Endothelial cell of umbilical vein (primary cell): ENCODE results near the gene CPT1A. TPM values are rescaled to one million over a fixed set of nuclear protein-coding genes. Genes with fewer than 3 reads are reported as not detected.

Experiments used
- BruUV-seq: library from RNA; stranded (reverse); fragments of 400-500 nt; replicated peaks from 2 replicates; lab custom pipeline; 2021; lab: Mats Ljungman, UMichigan
- CTCF ChIA-PET: fragments of 300-600, 350-600 bp; sonication (Branson Sonifier 250); formaldehyde crosslinking; loops from one replicate; lab custom pipeline; 2021; ENCODE audit warnings: antibody characterized with exemption, inconsistent platforms; lab: Charles Lee
- POLR2A ChIA-PET: fragments of 300-600, 350-600 bp; sonication (Branson Sonifier 250); formaldehyde crosslinking; loops from one replicate; lab custom pipeline; 2021; ENCODE audit warnings: antibody characterized with exemption, inconsistent platforms; lab: Charles Lee
- DNase-seq: peaks from one replicate; pipeline ENCODE4 v3.0.0-alpha.2; 2011; ENCODE audit warnings: low read depth, low spot score
- FAIRE-seq: peaks from 2 replicates; lab custom pipeline; 2011; peaks lifted over from hg19 to GRCh38; lab: Jason Lieb, UNC
- H2AFZ ChIP-seq: 2 replicates; pipeline ENCODE4 v1.6.0; 2012; ENCODE audit warnings: low read depth, low read length, control low read depth, inconsistent platforms
- H3K27ac ChIP-seq: 2 replicates; pipeline ENCODE4 v1.5.1; 2011; ENCODE audit warnings: low read depth, mild to moderate bottlenecking, control low read depth, low read length, moderate library complexity; ENCODE audit not compliant: insufficient read depth
- H3K27me3 ChIP-seq, 2 experiments: 2 replicates each; pipeline versions ENCODE4 v1.6.0 to v1.6.1; 2011; ENCODE audit warnings: low read length in 2 of 2, mixed read lengths in 1 of 2; ENCODE audit not compliant: control insufficient read depth in 2 of 2, insufficient read depth in 2 of 2
- H3K36me3 ChIP-seq, 2 experiments: 2 replicates in 1 of 2; 3 replicates in 1 of 2; pipeline ENCODE4 v1.5.1; 2011; ENCODE audit warnings: low read length in 2 of 2, mild to moderate bottlenecking in 1 of 2, moderate library complexity in 1 of 2; ENCODE audit not compliant: control insufficient read depth in 2 of 2, insufficient read depth in 2 of 2; ENCODE audit errors: extremely low read depth in 1 of 2
- H3K4me1 ChIP-seq: 3 replicates; pipeline ENCODE4 v1.5.1; 2011; ENCODE audit warnings: mild to moderate bottlenecking, low read length; ENCODE audit not compliant: control insufficient read depth, insufficient read depth; ENCODE audit errors: extremely low read depth
- H3K4me2 ChIP-seq: 2 replicates; pipeline ENCODE4 v1.6.1; 2011; ENCODE audit warnings: low read length, control low read depth, mixed read lengths; ENCODE audit not compliant: insufficient read depth
- H3K4me3 ChIP-seq, 3 experiments: fragments of 200-600 bp in 1 of 3; sonication (generic), shearing (Covaris generic) in 1 of 3; replicated peaks in 1 of 3; 2 replicates each; pipeline ENCODE4 v1.5.1; 2011 to 2016; ENCODE audit warnings: control low read depth in 3 of 3, low read length in 3 of 3, mild to moderate bottlenecking in 2 of 3, inconsistent platforms in 1 of 3, low read depth in 1 of 3, moderate library complexity in 1 of 3; ENCODE audit not compliant: insufficient read depth in 1 of 3
- H3K79me2 ChIP-seq: 2 replicates; pipeline ENCODE4 v1.6.0; 2012; ENCODE audit warnings: low read length, inconsistent platforms; ENCODE audit not compliant: control insufficient read depth, insufficient read depth
- H3K9ac ChIP-seq: replicated peaks from 2 replicates; pipeline ENCODE3; 2011; ENCODE audit warnings: low read length, control low read depth; ENCODE audit not compliant: insufficient read depth; ENCODE audit errors: extremely low read depth
- H3K9me1 ChIP-seq: replicated peaks from 3 replicates; pipeline ENCODE4 v1.6.0; 2011; ENCODE audit warnings: mild to moderate bottlenecking, low read length; ENCODE audit not compliant: control insufficient read depth, insufficient read depth; ENCODE audit errors: extremely low read depth
- H3K9me3 ChIP-seq: replicated peaks from 2 replicates; pipeline ENCODE4 v1.5.1; 2012; ENCODE audit warnings: low read length, inconsistent platforms; ENCODE audit not compliant: control insufficient read depth, insufficient read depth
- H4K20me1 ChIP-seq: replicated peaks from 2 replicates; pipeline ENCODE3; 2011; ENCODE audit warnings: mild to moderate bottlenecking, low read length; ENCODE audit not compliant: control insufficient read depth, insufficient read depth; ENCODE audit errors: extremely low read depth
- EZH2 ChIP-seq: IDR thresholded peaks from 2 replicates; pipeline ENCODE4 v1.6.1; 2012; ENCODE audit warnings: borderline replicate concordance, low read depth, mild to moderate bottlenecking, moderate library complexity, low read length, inconsistent platforms; ENCODE audit not compliant: severe bottlenecking
- FOS ChIP-seq: IDR thresholded peaks from 2 replicates; pipeline ENCODE4 v1.6.1; 2011; ENCODE audit warnings: mild to moderate bottlenecking, low read length, moderate library complexity, borderline replicate concordance; ENCODE audit not compliant: insufficient read depth
- GATA2 ChIP-seq: IDR thresholded peaks from 2 replicates; pipeline ENCODE4 v1.7.0; 2011; ENCODE audit warnings: low read depth, mild to moderate bottlenecking, moderate library complexity, mixed read lengths, low read length; ENCODE audit not compliant: insufficient read length, insufficient read depth
- JUN ChIP-seq: IDR thresholded peaks from 2 replicates; pipeline ENCODE4 v1.6.1; 2011; ENCODE audit warnings: borderline replicate concordance, low read depth; ENCODE audit not compliant: insufficient read length, insufficient read depth
- MYC ChIP-seq: IDR thresholded peaks from one replicate; pipeline ENCODE4 v1.6.1; 2011; ENCODE audit warnings: mild to moderate bottlenecking, low read depth, low read length
- POLR2A ChIP-seq: IDR thresholded peaks from 2 replicates; pipeline ENCODE4 v1.6.1; 2012; ENCODE audit warnings: low read depth, mild to moderate bottlenecking, control low read depth, low read length
- POLR2AphosphoS5 ChIP-seq: IDR thresholded peaks from 2 replicates; pipeline ENCODE4 v1.6.1; 2012; ENCODE audit warnings: low read depth, mild to moderate bottlenecking, control low read depth, low read length, moderate library complexity; ENCODE audit not compliant: insufficient read depth
- dilution Hi-C: fragments of 300-500 bp; cut with MboI; formaldehyde crosslinking; loops from one replicate; pipeline ENCODE4 v1.15.0; 2019; ENCODE audit warnings: low sequenced_read_pairs; ENCODE audit not compliant: extremely low pct_ligation_motif_present
- intact Hi-C: fragments of 100-400 bp; cut with micrococcal nuclease; formaldehyde crosslinking; loops from one replicate; pipeline ENCODE4 v1.10.0; 2022
- polyA plus RNA-seq, 4 experiments: library from polyadenylated mRNA; depleted of rRNA in 3 of 4; stranded (reverse) in 3 of 4; unstranded in 1 of 4; fragments of >200 nt; gene quantifications; 2 replicates each; pipeline versions ENCODE4 v1.2.1 to v1.2.3, GENCODE V29; 2011 to 2012; ENCODE audit warnings: missing spikeins in 1 of 4
- total RNA-seq: library from RNA; stranded (reverse); gene quantifications from 2 replicates; pipeline ENCODE4 v1.2.3, GENCODE V29; 2021
- TF ChIP-seq, protein P1 (sequence below), 2 donors: IDR thresholded peaks; 1 replicate in 1 of 2; 2 replicates in 1 of 2; pipeline ENCODE4 v1.5.1; 2011; ENCODE audit warnings: low read length in 2 of 2, mild to moderate bottlenecking in 2 of 2, moderate library complexity in 2 of 2, control low read depth in 1 of 2, inconsistent platforms in 1 of 2, low read depth in 1 of 2; ENCODE audit not compliant: insufficient read depth in 1 of 2; ENCODE audit errors: extremely low read depth in 1 of 2
- TF ChIP-seq, protein P2 (sequence below): IDR thresholded peaks from 2 replicates; pipeline ENCODE4 v1.6.1; 2011; ENCODE audit not compliant: insufficient read depth, insufficient read length

The CPT1A gene
- total and polyA plus RNA-seq, 2 donors (not counting 3 experiments of a cell fraction or from before 2014, with no cell fraction given): 26.3 to 62.1 TPM

DNA sequence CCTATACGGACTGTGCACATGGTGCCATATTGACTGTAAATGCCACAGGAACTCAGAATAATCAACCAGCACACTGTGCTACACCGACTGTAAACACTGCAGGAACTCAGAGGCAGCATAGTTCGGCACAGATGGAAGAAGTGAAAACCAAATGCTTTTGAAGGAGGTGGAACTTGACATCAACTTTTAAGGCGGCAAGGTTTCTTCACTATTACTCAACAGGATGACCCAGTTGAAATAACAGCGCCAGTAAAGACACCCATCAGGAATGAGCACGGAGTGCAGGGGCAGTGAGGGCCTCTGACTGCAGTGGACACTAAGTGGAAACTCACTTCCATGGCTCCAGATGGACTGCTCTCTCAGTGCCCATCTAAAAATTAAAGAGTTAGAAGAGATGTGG, 106.1 kb downstream of the CPT1A start:
- FAIRE-seq: no peak
- TF ChIP-seq GATA2: no peak
- TF ChIP-seq MYC: no peak
- TF ChIP-seq JUN: no peak
- TF ChIP-seq FOS: no peak
- TF ChIP-seq, protein P1, sequence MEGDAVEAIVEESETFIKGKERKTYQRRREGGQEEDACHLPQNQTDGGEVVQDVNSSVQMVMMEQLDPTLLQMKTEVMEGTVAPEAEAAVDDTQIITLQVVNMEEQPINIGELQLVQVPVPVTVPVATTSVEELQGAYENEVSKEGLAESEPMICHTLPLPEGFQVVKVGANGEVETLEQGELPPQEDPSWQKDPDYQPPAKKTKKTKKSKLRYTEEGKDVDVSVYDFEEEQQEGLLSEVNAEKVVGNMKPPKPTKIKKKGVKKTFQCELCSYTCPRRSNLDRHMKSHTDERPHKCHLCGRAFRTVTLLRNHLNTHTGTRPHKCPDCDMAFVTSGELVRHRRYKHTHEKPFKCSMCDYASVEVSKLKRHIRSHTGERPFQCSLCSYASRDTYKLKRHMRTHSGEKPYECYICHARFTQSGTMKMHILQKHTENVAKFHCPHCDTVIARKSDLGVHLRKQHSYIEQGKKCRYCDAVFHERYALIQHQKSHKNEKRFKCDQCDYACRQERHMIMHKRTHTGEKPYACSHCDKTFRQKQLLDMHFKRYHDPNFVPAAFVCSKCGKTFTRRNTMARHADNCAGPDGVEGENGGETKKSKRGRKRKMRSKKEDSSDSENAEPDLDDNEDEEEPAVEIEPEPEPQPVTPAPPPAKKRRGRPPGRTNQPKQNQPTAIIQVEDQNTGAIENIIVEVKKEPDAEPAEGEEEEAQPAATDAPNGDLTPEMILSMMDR (IDR thresholded peaks at IDR 0.05; ENCODE audit: extremely low read depth in 1 of 2, insufficient read depth in 1 of 2, low read depth in 1 of 2, low read length in 2 of 2): no peak
- TF ChIP-seq POLR2AphosphoS5: no peak
- TF ChIP-seq EZH2: no peak
- TF ChIP-seq, protein P2, sequence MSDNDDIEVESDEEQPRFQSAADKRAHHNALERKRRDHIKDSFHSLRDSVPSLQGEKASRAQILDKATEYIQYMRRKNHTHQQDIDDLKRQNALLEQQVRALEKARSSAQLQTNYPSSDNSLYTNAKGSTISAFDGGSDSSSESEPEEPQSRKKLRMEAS: no peak
- no peak for TF ChIP-seq POLR2A
- no peak overlapping the region for H3K27ac ChIP-seq
- H3K9me1 ChIP-seq: no peaks in the 10 kb centered on the region
- no peak for DNase-seq
- no peaks in the 10 kb centered on the region for H3K36me3 ChIP-seq
- no TSS peak for BruUV-seq
- no peak overlapping the region for H3K4me3 ChIP-seq
- no peaks in the 10 kb centered on the region for H3K4me1 ChIP-seq
- no peaks in the 10 kb centered on the region for H3K79me2 ChIP-seq
- ChIA-PET CTCF (interaction anchor here (0.9 to 1.2 kb wide), 2 partner anchors 14 to 62 kb away, joined by 3 to 4 read pairs; no protein-coding TSS in a partner anchor), POLR2A (no interaction called here)
- no peak overlapping the region for H2AFZ ChIP-seq
- no peak overlapping the region for H3K9ac ChIP-seq
- dilution Hi-C loops (no loop called here), intact Hi-C loops (no loop called here)
- no peak overlapping the region for H3K4me2 ChIP-seq
- H3K9me3 ChIP-seq: no peaks in the 10 kb centered on the region
- H4K20me1 ChIP-seq: no peaks in the 10 kb centered on the region
- peaks cover 0 to 5% of the 10 kb centered on the region in 2 experiments for H3K27me3 ChIP-seq
